ENCODE data around the gene DCC.

Gene DCC

GRCh38 chr18:52570975-52571374, 231.0 kb downstream of the DCC start:
- no peak for DNase-seq (ENCODE audit: low read depth, low spot score)
- no peak overlapping the region for H3K27ac ChIP-seq

GRCh38 chr18:52572036-52573000, 232.3 kb downstream of the DCC start:
- no peak overlapping the region for H3K27ac ChIP-seq
- DNase-seq (ENCODE audit: low read depth, low spot score), result no peak

GRCh38 chr18:52577795-52578194, 237.8 kb downstream of the DCC start:
- no peak overlapping the region for H3K27ac ChIP-seq
- DNase-seq (ENCODE audit: low read depth, low spot score), result no peak

- no peak overlapping the region for H3K27ac ChIP-seq
- DNase-seq (ENCODE audit: low read depth, low spot score), result no peak
These were observed 242.1 kb downstream of the DCC start for GRCh38 chr18:52582061-52582460.

GRCh38 chr18:52582516-52582915, 242.5 kb downstream of the DCC start:
- DNase-seq (ENCODE audit: low read depth, low spot score), result no peak
- no peak overlapping the region for H3K27ac ChIP-seq

GRCh38 chr18:52588931-52589330, 248.9 kb downstream of the DCC start:
- H3K27ac ChIP-seq, result no peak overlapping the region
- DNase-seq (ENCODE audit: low read depth, low spot score), result no peak

GRCh38 chr18:52596748-52597435, 256.9 kb downstream of the DCC start:
- no peak for DNase-seq (ENCODE audit: low read depth, low spot score)
- no peak overlapping the region for H3K27ac ChIP-seq

- DNase-seq (ENCODE audit: low read depth, low spot score), result no peak
- H3K27ac ChIP-seq, result no peak overlapping the region
These were observed 258.9 kb downstream of the DCC start for GRCh38 chr18:52598921-52599320.

GRCh38 chr18:52602820-52603219, 262.8 kb downstream of the DCC start:
- no peak for DNase-seq (ENCODE audit: low read depth, low spot score)
- H3K27ac ChIP-seq, result no peak overlapping the region

- DNase-seq (ENCODE audit: low read depth, low spot score), result no peak
- no peak overlapping the region for H3K27ac ChIP-seq
These were observed 265.3 kb downstream of the DCC start for GRCh38 chr18:52605345-52605744.

- no peak overlapping the region for H3K27ac ChIP-seq
- DNase-seq (ENCODE audit: low read depth, low spot score), result no peak
These were observed 268.0 kb downstream of the DCC start for GRCh38 chr18:52607985-52608384.

- H3K27ac ChIP-seq, result no peak overlapping the region
These were observed 270.6 kb downstream of the DCC start for GRCh38 chr18:52610451-52611115.

GRCh38 chr18:52612406-52612805, 272.4 kb downstream of the DCC start:
- H3K27ac ChIP-seq, result no peak overlapping the region
- DNase-seq (ENCODE audit: low read depth, low spot score), result no peak

More at GRCh38 chr18:52610451-52611115, 270.6 kb downstream of the DCC start:
- DNase-seq (ENCODE audit: low read depth, low spot score), result no peak

GRCh38 chr18:52615321-52615720, 275.3 kb downstream of the DCC start:
- no peak for DNase-seq (ENCODE audit: low read depth, low spot score)

GRCh38 chr18:52615943-52616342, 275.9 kb downstream of the DCC start:
- no peak for DNase-seq (ENCODE audit: low read depth, low spot score)
- no peak overlapping the region for H3K27ac ChIP-seq

More at GRCh38 chr18:52615321-52615720, 275.3 kb downstream of the DCC start:
- H3K27ac ChIP-seq, result no peak overlapping the region

- no peak overlapping the region for H3K27ac ChIP-seq
- DNase-seq (ENCODE audit: low read depth, low spot score), result no peak
These were observed 277.9 kb downstream of the DCC start for GRCh38 chr18:52617931-52618330.

GRCh38 chr18:52620926-52621439, 281.0 kb downstream of the DCC start:
- no peak overlapping the region for H3K27ac ChIP-seq
- DNase-seq (ENCODE audit: low read depth, low spot score), result no peak

GRCh38 chr18:52624702-52625101, 284.7 kb downstream of the DCC start:
- H3K27ac ChIP-seq, result no peak overlapping the region
- DNase-seq (ENCODE audit: low read depth, low spot score), result no peak

GRCh38 chr18:52636536-52636935, 296.5 kb downstream of the DCC start:
- no peak for DNase-seq (ENCODE audit: low read depth, low spot score)
- H3K27ac ChIP-seq, result no peak overlapping the region

GRCh38 chr18:52648201-52648600, 308.2 kb downstream of the DCC start:
- no peak for DNase-seq (ENCODE audit: low read depth, low spot score)
- H3K27ac ChIP-seq, result no peak overlapping the region

GRCh38 chr18:52652391-52652790, 312.4 kb downstream of the DCC start:
- no peak for DNase-seq (ENCODE audit: low read depth, low spot score)
- H3K27ac ChIP-seq, result no peak overlapping the region

Data from epithelial cell of prostate (primary cell).